H1 (cell line): ENCODE results near the gene NFAM1. TPM values are rescaled to one million over a fixed set of nuclear protein-coding genes. Genes with fewer than 3 reads are reported as not detected.

ENCODE experiments used
- CTCF ChIA-PET: fragments of 300-600 bp; sonication (Branson Sonifier 250); formaldehyde crosslinking; loops from one replicate; lab custom pipeline; 2021; ENCODE audit not compliant: partially characterized antibody; lab: Charles Lee
- POLR2A ChIA-PET: fragments of 300-600 bp; sonication (Branson Sonifier 250); formaldehyde crosslinking; loops from one replicate; lab custom pipeline; 2021; ENCODE audit warnings: inconsistent platforms; ENCODE audit not compliant: partially characterized antibody; lab: Charles Lee
- DNase-seq, 2 experiments: peaks; one replicate each; pipeline versions ENCODE4 v3.0.0 to v3.0.0-alpha.2; 2010 to 2022; ENCODE audit warnings: low spot score in 2 of 2, low read depth in 1 of 2, mixed read lengths in 1 of 2
- FAIRE-seq: peaks from 2 replicates; lab custom pipeline; 2011; peaks lifted over from hg19 to GRCh38; lab: Jason Lieb, UNC
- H2AFZ ChIP-seq: 2 replicates; pipeline ENCODE4 v1.8.1; 2012; ENCODE audit warnings: low read length, inconsistent platforms
- H2AK5ac ChIP-seq: 2 replicates; pipeline ENCODE4 v1.6.1; 2013; ENCODE audit warnings: low read depth, low read length
- H2BK120ac ChIP-seq: replicated peaks from 2 replicates; pipeline ENCODE3; 2013; ENCODE audit warnings: low read depth, low read length, inconsistent platforms
- H2BK12ac ChIP-seq: 2 replicates; pipeline ENCODE4 v1.6.1; 2013; ENCODE audit warnings: low read depth, low read length
- H2BK15ac ChIP-seq: 2 replicates; pipeline ENCODE4 v1.6.1; 2013; ENCODE audit warnings: low read length
- H2BK20ac ChIP-seq: 2 replicates; pipeline ENCODE4 v1.6.1; 2013; ENCODE audit warnings: low read length
- H2BK5ac ChIP-seq: 2 replicates; pipeline ENCODE4 v1.6.1; 2013; ENCODE audit warnings: low read depth, low read length
- H3K14ac ChIP-seq: 2 replicates; pipeline ENCODE4 v1.6.1; 2013; ENCODE audit warnings: inconsistent platforms; ENCODE audit not compliant: insufficient read length
- H3K18ac ChIP-seq: 2 replicates; pipeline ENCODE4 v1.6.1; 2013; ENCODE audit warnings: low read length; ENCODE audit errors: extremely low read depth
- H3K23ac ChIP-seq: 2 replicates; pipeline ENCODE4 v1.6.1; 2013; ENCODE audit warnings: inconsistent platforms; ENCODE audit not compliant: insufficient read length
- H3K23me2 ChIP-seq: 2 replicates; pipeline ENCODE4 v1.6.1; 2013; ENCODE audit warnings: low read depth, low read length
- H3K27ac ChIP-seq: 2 replicates; pipeline ENCODE4 v1.6.1; 2011; ENCODE audit warnings: low read depth, low read length, inconsistent platforms
- H3K27me3 ChIP-seq, 4 experiments: replicated peaks in 1 of 4; 1 replicate in 1 of 4; 2 replicates in 3 of 4; pipeline versions ENCODE4 v1.6.1 to v1.8.1; 2011 to 2013; ENCODE audit warnings: low read length in 3 of 4, mild to moderate bottlenecking in 3 of 4, inconsistent platforms in 2 of 4, mixed read lengths in 2 of 4, moderate library complexity in 1 of 4; ENCODE audit not compliant: control insufficient read depth in 3 of 4, insufficient read depth in 3 of 4; ENCODE audit errors: extremely low read depth in 1 of 4
- H3K36me3 ChIP-seq, 4 experiments: 2 replicates each; pipeline versions ENCODE4 v1.6.1 to v1.8.1; 2011 to 2013; ENCODE audit warnings: mild to moderate bottlenecking in 4 of 4, low read length in 3 of 4, moderate library complexity in 2 of 4, control low read depth in 1 of 4, inconsistent platforms in 1 of 4; ENCODE audit not compliant: insufficient read depth in 4 of 4, control insufficient read depth in 2 of 4
- H3K4ac ChIP-seq: replicated peaks from 2 replicates; pipeline ENCODE3; 2013; ENCODE audit warnings: low read length, low read depth, mixed read lengths, inconsistent platforms; ENCODE audit not compliant: insufficient read length
- H3K4me1 ChIP-seq, 4 experiments: replicated peaks in 1 of 4; 1 replicate in 1 of 4; 2 replicates in 3 of 4; pipeline versions ENCODE4 v1.6.1 to v1.8.1; 2011 to 2013; ENCODE audit warnings: low read length in 3 of 4, inconsistent platforms in 2 of 4, mixed read lengths in 1 of 4; ENCODE audit not compliant: insufficient read depth in 4 of 4, control insufficient read depth in 3 of 4
- H3K4me2 ChIP-seq, 2 experiments: 2 replicates each; pipeline versions ENCODE4 v1.6.1 to v1.8.1; 2011 to 2013; ENCODE audit warnings: low read depth in 2 of 2, low read length in 2 of 2, control low read depth in 1 of 2, inconsistent platforms in 1 of 2, mild to moderate bottlenecking in 1 of 2; ENCODE audit not compliant: insufficient read depth in 1 of 2
- H3K4me3 ChIP-seq, 4 experiments: fragments of 200-600, 300-600 bp in 1 of 4; sonication (generic), shearing (Covaris generic), sonication (Bioruptor Twin) in 1 of 4; 2 replicates each; pipeline versions ENCODE4 v1.5.1 to v1.8.1; 2011 to 2016; ENCODE audit warnings: low read length in 4 of 4, low read depth in 3 of 4, control low read depth in 2 of 4, inconsistent platforms in 2 of 4, mild to moderate bottlenecking in 2 of 4, mixed read lengths in 1 of 4, moderate library complexity in 1 of 4; ENCODE audit not compliant: insufficient read depth in 2 of 4; ENCODE audit errors: extremely low read depth in 1 of 4
- H3K56ac ChIP-seq: replicated peaks from 2 replicates; pipeline ENCODE3; 2013; ENCODE audit warnings: low read depth, mild to moderate bottlenecking, mixed read lengths, low read length, inconsistent platforms; ENCODE audit not compliant: insufficient read length
- H3K79me1 ChIP-seq: 2 replicates; pipeline ENCODE4 v1.6.1; 2013; ENCODE audit warnings: low read depth, low read length, control low read depth
- H3K79me2 ChIP-seq, 2 experiments: 2 replicates each; pipeline versions ENCODE4 v1.6.1 to v1.8.1; 2012 to 2013; ENCODE audit warnings: low read length in 2 of 2, mild to moderate bottlenecking in 2 of 2, inconsistent platforms in 1 of 2; ENCODE audit not compliant: insufficient read depth in 2 of 2, control insufficient read depth in 1 of 2
- H3K9ac ChIP-seq, 4 experiments: replicated peaks in 1 of 4; 1 replicate in 1 of 4; 2 replicates in 3 of 4; pipeline versions ENCODE4 v1.6.1 to v1.8.1; 2011 to 2013; ENCODE audit warnings: low read depth in 3 of 4, low read length in 3 of 4, control low read depth in 2 of 4, mild to moderate bottlenecking in 2 of 4, moderate library complexity in 2 of 4, inconsistent platforms in 1 of 4; ENCODE audit errors: extremely low read depth in 1 of 4
- H3K9me3 ChIP-seq, 2 experiments: 2 replicates each; pipeline versions ENCODE4 v1.6.1 to v1.8.1; 2012 to 2013; ENCODE audit warnings: mild to moderate bottlenecking in 2 of 2, moderate library complexity in 2 of 2, control low read depth in 1 of 2, inconsistent platforms in 1 of 2, low read depth in 1 of 2, low read length in 1 of 2, mixed read lengths in 1 of 2; ENCODE audit not compliant: insufficient read depth in 2 of 2
- H4K20me1 ChIP-seq, 2 experiments: replicated peaks in 1 of 2; 2 replicates each; pipeline versions ENCODE3 to v1.8.1; 2011 to 2013; ENCODE audit warnings: inconsistent platforms in 2 of 2, low read length in 2 of 2, mild to moderate bottlenecking in 1 of 2; ENCODE audit not compliant: insufficient read depth in 2 of 2, control insufficient read depth in 1 of 2
- H4K5ac ChIP-seq: 2 replicates; pipeline ENCODE4 v1.6.1; 2013; ENCODE audit warnings: low read length, low read depth, mixed read lengths, inconsistent platforms; ENCODE audit not compliant: insufficient read length
- H4K8ac ChIP-seq: 2 replicates; pipeline ENCODE4 v1.8.0; 2013; ENCODE audit warnings: mild to moderate bottlenecking, moderate library complexity, low read length, inconsistent platforms; ENCODE audit not compliant: insufficient read depth; ENCODE audit errors: extremely low read depth
- H4K91ac ChIP-seq: replicated peaks from 2 replicates; pipeline ENCODE3; 2013; ENCODE audit warnings: low read length, mixed read lengths, inconsistent platforms; ENCODE audit not compliant: insufficient read length
- SP1 ChIP-seq: IDR thresholded peaks from 2 replicates; pipeline ENCODE4 v1.6.1; 2011; ENCODE audit warnings: low read depth, low read length
- TCF12 ChIP-seq: IDR thresholded peaks from 2 replicates; pipeline ENCODE4 v1.6.1; 2011; ENCODE audit warnings: low read depth, mild to moderate bottlenecking, low read length
- USF2 ChIP-seq: IDR thresholded peaks from 2 replicates; pipeline ENCODE4 v1.6.1; 2011; ENCODE audit warnings: low read length, improper control_type of control experiment
- WGBS, 2 experiments: shearing (Covaris generic) in 1 of 2; methylation state at CpG; one replicate each; pipeline versions ENCODE4 v1.1.6 to v1.1.7; 2013 to 2015; ENCODE audit warnings: low lambda C conversion rate in 2 of 2, mixed read lengths in 2 of 2, inconsistent platforms in 1 of 2, low coverage in 1 of 2, missing lambda C conversion rate in 1 of 2; ENCODE audit not compliant: insufficient replicate concordance in 2 of 2, insufficient coverage in 1 of 2, insufficient read length in 1 of 2; ENCODE audit errors: extremely low coverage in 1 of 2, missing lambda C conversion rate in 1 of 2; 5-methylcytosine and 5-hydroxymethylcytosine counted together
- polyA plus RNA-seq, 7 experiments: library from polyadenylated mRNA; depleted of rRNA in 3 of 7; stranded (reverse) in 5 of 7; unstranded in 2 of 7; fragments of >200 nt in 5 of 7; fragments of 200-250 nt in 2 of 7; gene quantifications; 1 replicate in 5 of 7; 2 replicates in 1 of 7; 4 replicates in 1 of 7; pipeline versions ENCODE4 v1.2.1 to v1.2.3, GENCODE V29; 2011 to 2013; ENCODE audit warnings: missing spikeins in 2 of 7, mixed read lengths in 2 of 7
- total RNA-seq: library from RNA; stranded (reverse); fragmentation: NEBNext Ultra II Directional; extraction: Animal tissue kit (Norgen Biotek cat#: 25700); gene quantifications from 2 replicates; pipeline ENCODE4 v1.2.1, GENCODE V29; 2021

Gene NFAM1
- total and polyA plus RNA-seq, 2 of the 8 experiments (the other 6 are each of a cell fraction or from before 2014, with no cell fraction given): 0.62 to 0.73 TPM

GRCh38 chr22:42375982-42376381, 56.2 kb downstream of the NFAM1 start:
- Histone ChIP-seq H3K4me1 (peaks cover 0 to 26% (median 13%) of the 10 kb centered on the region in 4 experiments; a peak in 6 of 7 replicates), H2BK15ac (peak overlapping the region; percentile 75; the same call in 1 of the 2 replicates), H3K36me3 (no peaks in the 10 kb centered on the region), H2AK5ac (no peak overlapping the region), H3K14ac (no peak overlapping the region), H3K4ac (no peak overlapping the region), H3K9me3 (no peaks in the 10 kb centered on the region), H3K27ac (no peak overlapping the region), H2BK20ac (0 out of 2 replicates have a peak overlapping the region, but pooled peaks have one; percentile 77), H2BK12ac (peak overlapping the region; percentile 44; the same call in 1 of the 2 replicates), H4K91ac (no peak overlapping the region), H3K18ac (no peak overlapping the region), H3K27me3 (no peaks in the 10 kb centered on the region), H2BK120ac (no peak overlapping the region), H3K79me1 (no peaks in the 10 kb centered on the region), H2BK5ac (no peak overlapping the region), H3K23ac (no peak overlapping the region), H3K56ac (no peak overlapping the region), H4K8ac (no peak overlapping the region), H4K5ac (no peak overlapping the region), H3K4me3 (no peak overlapping the region), H2AFZ (0 out of 2 replicates have a peak overlapping the region, but pooled peaks have one; percentile 17), H3K79me2 (no peaks in the 10 kb centered on the region), H4K20me1 (no peaks in the 10 kb centered on the region), H3K4me2 (no peak overlapping the region), H3K9ac (no peak overlapping the region), H3K23me2 (no peaks in the 10 kb centered on the region; the same call in 1 of the 2 replicates)
- FAIRE-seq: no peak
- POLR2A ChIA-PET: interaction anchor here (0.8 to 1.5 kb wide), 3 partner anchors 9 to 38 kb away, joined by 3 to 6 read pairs (median 5); no protein-coding TSS in a partner anchor
- no peak for TF ChIP-seq SP1
- TF ChIP-seq USF2: peak; percentile 49; the same call in 1 of the 2 replicates
- no peak for TF ChIP-seq TCF12
- no peak for DNase-seq
- 87% methylated on average over 5 of the region's 5 CpGs; no CpG with 5 or more reads in 1 of the 2 experiments for WGBS, 2 experiments
- CTCF ChIA-PET: interaction anchor here (0.7 to 2.5 kb wide), 9 partner anchors 8 to 321 kb away, joined by 3 to 10 read pairs (median 4); no protein-coding TSS in a partner anchor
